ENCODE measurements around the gene PPP3CA. TPM values are rescaled to one million over a fixed set of nuclear protein-coding genes. Genes with fewer than 3 reads are reported as not detected.
"Not testable (repeated sequence)": the region's sequence is repeated elsewhere in the genome, so short reads cannot be mapped to it uniquely, and the experiment has no call there.

The PPP3CA gene
- total RNA-seq, 1 experiment from 2014 or later = 48.2 TPM

DNA sequence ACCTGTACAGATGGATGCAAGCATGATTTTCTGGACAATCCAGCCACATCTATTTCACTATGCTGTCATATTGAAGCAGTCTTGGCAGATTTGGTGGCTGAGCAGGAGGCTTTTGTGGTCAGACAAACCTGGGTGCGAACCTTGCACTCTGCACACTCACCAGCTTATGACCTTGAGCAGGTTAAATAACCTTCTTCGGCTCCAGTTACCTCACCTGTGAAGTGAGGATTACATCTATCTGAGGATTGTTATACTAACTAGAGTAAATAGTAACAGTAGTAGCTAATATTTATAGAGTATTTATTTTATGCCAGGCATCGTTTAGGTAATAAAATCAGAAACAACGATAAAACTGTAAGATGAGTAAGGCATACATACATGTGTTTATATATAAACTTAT, 150.0 kb downstream of the PPP3CA start:
- Histone ChIP-seq H3K4me1 (replicated peaks) (peaks cover 17% of the 10 kb centered on the region), H3K27ac (no peak overlapping the region), H3K36me3 (peaks cover 5% of the 10 kb centered on the region), H3K4me3 (no peak overlapping the region), H3K9me3 (replicated peaks) (no peaks in the 10 kb centered on the region), H3K27me3 (replicated peaks) (no peaks in the 10 kb centered on the region)
- no peak for DNase-seq (ENCODE audit: low read depth in 1 of 2, low spot score in 2 of 2)

DNA sequence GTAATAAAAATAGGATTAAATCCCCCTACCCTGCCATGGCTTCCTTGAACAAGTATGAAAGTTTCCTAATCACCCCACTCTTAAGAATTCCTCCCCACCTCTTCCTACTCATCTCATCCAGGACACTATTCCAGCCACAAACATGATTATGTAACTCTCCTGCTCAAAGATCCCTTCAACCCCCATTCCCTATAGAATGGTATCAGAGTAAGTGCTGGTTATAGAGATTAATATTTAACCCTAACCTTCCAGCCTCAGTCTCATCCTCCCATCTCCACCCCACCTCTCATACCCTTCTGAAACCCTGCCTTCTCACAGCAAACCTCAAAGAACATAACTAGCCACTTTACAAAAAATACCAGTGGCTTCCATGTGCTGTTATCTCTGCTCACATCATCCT, 155.1 kb downstream of the PPP3CA start:
- DNase-seq (ENCODE audit: low read depth in 1 of 2, low spot score in 2 of 2) = no peak
- H3K27me3 ChIP-seq (replicated peaks) = no peaks in the 10 kb centered on the region
- no peak overlapping the region for H3K4me3 ChIP-seq
- peaks cover 5% of the 10 kb centered on the region for H3K36me3 ChIP-seq
- H3K9me3 ChIP-seq (replicated peaks) = no peaks in the 10 kb centered on the region
- no peaks in the 10 kb centered on the region for H3K4me1 ChIP-seq (replicated peaks)
- no peak overlapping the region for H3K27ac ChIP-seq

DNA sequence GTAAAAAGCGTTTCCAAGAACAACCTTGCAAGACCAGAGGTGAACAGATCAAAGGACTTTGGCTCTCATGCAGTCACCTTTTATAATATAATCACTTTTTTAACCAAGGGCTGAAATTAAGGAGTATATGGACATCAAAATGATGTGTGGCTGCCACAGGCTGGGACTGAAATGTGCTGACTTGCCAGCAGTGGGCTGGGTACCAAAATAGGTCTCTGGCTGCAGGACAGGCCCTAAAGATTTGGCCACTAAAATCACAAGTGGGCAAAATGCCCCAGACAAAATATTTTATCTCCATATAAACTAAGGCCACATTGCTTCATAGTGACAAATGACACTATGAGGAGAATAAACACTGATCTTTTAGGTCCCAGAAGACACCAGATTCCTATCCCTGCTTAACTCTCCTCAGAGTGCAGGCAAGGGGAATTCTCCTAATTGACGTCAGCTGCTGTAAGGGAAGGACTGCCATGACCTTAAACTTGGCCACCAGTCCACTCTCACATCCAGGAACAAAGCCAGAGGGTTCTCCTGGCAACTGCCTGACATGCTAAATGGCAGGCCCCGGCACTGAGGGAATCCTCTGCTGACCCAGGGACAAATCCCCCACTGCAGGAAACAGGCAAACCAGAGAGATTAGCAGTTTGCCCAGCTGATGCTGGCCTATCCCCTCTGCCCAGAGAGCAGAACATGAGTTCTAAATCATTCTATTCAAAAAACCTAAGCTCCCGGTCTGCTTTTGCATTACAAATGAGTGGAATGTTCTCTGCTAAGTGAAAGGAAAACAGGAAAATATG, 155.8 kb downstream of the PPP3CA start:
- no peaks in the 10 kb centered on the region for H3K27me3 ChIP-seq (replicated peaks)
- no peak overlapping the region for H3K27ac ChIP-seq
- peaks cover 5% of the 10 kb centered on the region for H3K36me3 ChIP-seq
- no peak overlapping the region for H3K4me3 ChIP-seq
- no peak for DNase-seq (ENCODE audit: low read depth in 1 of 2, low spot score in 2 of 2)
- H3K4me1 ChIP-seq (replicated peaks) = no peaks in the 10 kb centered on the region
- no peaks in the 10 kb centered on the region for H3K9me3 ChIP-seq (replicated peaks)

DNA sequence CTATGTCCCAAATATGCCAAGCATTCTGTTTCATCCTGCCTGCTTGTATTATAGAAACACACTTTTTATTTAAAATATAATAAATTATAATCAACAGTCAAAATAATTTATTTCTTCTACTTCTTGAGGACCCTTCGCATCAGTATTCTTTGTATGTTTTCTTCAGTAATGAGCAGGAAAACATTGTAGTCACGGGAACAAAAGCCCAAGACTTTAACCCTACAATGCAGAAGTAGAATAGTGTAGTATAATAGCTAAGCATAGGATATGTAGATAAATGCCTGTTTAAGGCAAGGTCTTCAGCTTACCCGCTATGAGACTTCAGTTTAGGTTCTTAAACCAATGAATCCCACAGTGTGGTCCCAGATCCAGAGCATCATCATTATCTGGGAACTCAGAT, 156.6 kb downstream of the PPP3CA start:
- no peaks in the 10 kb centered on the region for H3K27me3 ChIP-seq (replicated peaks)
- H3K27ac ChIP-seq = no peak overlapping the region
- H3K36me3 ChIP-seq = peaks cover 3% of the 10 kb centered on the region
- H3K9me3 ChIP-seq (replicated peaks) = no peaks in the 10 kb centered on the region
- no peak for DNase-seq (ENCODE audit: low read depth in 1 of 2, low spot score in 2 of 2)
- H3K4me1 ChIP-seq (replicated peaks) = no peaks in the 10 kb centered on the region
- no peak overlapping the region for H3K4me3 ChIP-seq

DNA sequence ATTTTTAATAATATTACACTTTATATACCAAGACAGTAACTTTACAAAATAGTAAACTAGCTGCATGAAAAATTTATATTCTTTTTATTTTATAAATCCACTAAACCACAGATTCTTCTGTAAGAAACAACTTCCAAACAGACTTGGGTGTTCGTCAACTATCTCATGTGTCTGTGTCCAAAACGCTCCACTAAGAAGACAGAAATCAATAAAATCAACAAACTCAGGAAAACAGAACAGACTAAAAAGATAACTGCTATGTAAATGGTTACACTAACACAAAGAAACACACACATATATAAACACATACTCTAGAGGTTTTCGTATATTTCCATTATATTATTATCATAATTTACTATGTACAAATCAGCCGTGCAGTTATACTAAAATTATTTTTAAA, 158.4 kb downstream of the PPP3CA start:
- DNase-seq (ENCODE audit: low read depth in 1 of 2, low spot score in 2 of 2) = no peak
- Histone ChIP-seq H3K27ac (no peak overlapping the region), H3K36me3 (no peaks in the 10 kb centered on the region; the same call in none of the 2 replicates), H3K4me1 (replicated peaks) (no peaks in the 10 kb centered on the region), H3K27me3 (replicated peaks) (no peaks in the 10 kb centered on the region), H3K9me3 (replicated peaks) (no peaks in the 10 kb centered on the region), H3K4me3 (no peak overlapping the region)

DNA sequence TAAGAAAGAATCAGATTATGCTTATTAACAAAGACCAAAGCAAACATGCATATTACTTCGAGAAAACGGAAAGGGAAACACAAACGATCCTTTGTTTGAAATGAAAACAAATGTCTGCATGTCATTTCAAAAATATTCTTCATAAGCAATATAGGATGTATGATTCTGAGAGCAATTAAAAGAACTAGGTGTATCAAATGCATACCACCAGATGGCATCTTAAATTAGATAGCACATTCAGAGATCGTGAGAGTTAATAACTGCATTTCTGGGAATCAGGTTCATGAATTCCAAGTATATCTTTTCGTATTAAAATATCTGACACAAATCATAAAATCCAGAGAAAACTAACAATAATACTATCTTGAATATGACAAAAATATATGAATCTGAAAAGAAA, 159.5 kb downstream of the PPP3CA start:
- Histone ChIP-seq H3K27ac (no peak overlapping the region), H3K9me3 (replicated peaks) (no peaks in the 10 kb centered on the region), H3K4me3 (no peak overlapping the region), H3K36me3 (no peaks in the 10 kb centered on the region; the same call in 1 of the 2 replicates), H3K27me3 (replicated peaks) (no peaks in the 10 kb centered on the region), H3K4me1 (replicated peaks) (no peaks in the 10 kb centered on the region)
- DNase-seq (ENCODE audit: low read depth in 1 of 2, low spot score in 2 of 2) = no peak

DNA sequence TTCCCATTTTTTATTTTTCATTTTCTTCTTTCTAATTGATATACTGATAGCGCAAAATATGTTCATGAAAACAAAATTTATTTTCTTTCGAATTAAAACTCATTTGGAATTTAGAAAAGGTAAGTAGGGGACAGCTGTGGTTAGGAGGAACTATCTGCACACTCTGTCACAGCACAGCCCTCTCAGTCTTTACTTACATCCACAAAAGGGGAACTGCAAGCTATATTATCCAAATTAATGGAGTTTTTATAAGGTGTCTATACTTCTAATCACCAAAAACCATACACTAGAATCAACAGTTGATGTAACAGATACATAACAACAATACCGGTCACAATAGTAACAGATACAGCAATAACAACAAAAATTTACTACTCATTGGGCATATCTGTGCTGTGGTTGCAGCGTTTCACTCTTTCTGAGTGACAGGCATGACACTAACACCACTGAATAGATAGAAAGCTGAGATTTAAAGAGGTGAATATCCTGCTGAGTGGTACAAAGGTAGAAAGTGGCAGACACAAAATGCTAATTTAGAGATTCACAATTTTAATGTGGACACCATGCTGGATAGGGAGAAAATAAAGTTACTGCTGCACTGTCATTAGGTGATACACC, 160.7 kb downstream of the PPP3CA start:
- no peak overlapping the region for H3K27ac ChIP-seq
- no peaks in the 10 kb centered on the region for H3K27me3 ChIP-seq (replicated peaks)
- no peaks in the 10 kb centered on the region for H3K36me3 ChIP-seq
- H3K4me3 ChIP-seq = no peak overlapping the region
- H3K9me3 ChIP-seq (replicated peaks) = no peaks in the 10 kb centered on the region
- no peaks in the 10 kb centered on the region for H3K4me1 ChIP-seq (replicated peaks)
- no peak for DNase-seq (ENCODE audit: low read depth in 1 of 2, low spot score in 2 of 2)

DNA sequence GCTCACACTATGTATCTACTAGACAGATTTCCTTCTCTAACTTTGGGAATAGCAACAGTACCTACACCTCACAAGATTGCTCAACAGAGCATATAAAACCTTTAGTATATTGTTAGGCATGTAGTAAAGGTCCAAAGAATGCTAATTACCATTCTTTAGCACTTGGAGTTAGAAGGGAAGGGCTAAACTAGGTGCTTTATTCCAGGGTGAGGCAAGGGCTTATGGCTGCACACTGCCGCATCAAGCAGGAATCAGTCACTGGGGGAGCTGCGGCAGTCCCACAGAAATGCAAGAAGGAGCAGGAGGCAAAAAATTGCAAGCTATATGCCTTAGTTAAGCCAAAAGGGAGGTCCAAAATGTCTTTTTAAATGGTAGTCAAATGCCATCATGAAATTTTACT, 162.7 kb downstream of the PPP3CA start:
- no peaks in the 10 kb centered on the region for H3K27me3 ChIP-seq (replicated peaks)
- H3K4me1 ChIP-seq (replicated peaks) = no peaks in the 10 kb centered on the region
- H3K9me3 ChIP-seq (replicated peaks) = no peaks in the 10 kb centered on the region
- no peak overlapping the region for H3K27ac ChIP-seq
- DNase-seq (ENCODE audit: low read depth in 1 of 2, low spot score in 2 of 2) = no peak
- H3K4me3 ChIP-seq = no peak overlapping the region
- H3K36me3 ChIP-seq = no peaks in the 10 kb centered on the region

DNA sequence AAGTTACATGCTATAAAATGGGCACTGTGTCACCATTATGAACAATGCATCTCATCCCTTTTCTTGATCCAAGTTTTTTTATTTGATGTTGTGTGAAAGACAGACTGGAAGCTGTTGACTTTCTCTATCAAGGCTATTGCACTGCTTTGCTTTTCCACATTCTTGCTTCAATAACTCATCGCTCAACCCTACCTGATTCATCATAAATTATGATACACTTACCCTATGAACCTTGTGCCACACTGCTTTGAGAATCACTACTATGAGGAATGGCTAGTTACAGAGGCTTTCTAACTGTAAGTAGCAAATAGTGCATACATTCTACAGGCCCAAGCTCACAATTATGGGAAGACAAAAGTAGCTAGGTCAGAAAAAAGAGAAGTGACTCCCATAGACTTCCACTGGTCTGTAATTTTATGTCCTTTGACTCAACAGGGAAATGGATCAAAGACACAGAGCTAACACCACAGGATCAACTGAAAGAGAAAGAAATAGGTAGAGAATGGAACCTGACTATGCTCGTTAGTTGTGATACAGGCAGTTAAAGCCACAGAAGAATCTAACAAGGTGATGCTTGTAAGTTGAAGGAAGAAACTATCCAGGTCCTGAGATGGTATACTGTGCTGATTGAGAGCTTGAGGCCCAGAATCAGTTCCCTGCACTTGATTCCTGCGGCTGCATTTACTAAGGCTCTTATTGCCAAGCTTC, 163.5 kb downstream of the PPP3CA start:
- Histone ChIP-seq H3K4me3 (no peak overlapping the region), H3K36me3 (no peaks in the 10 kb centered on the region), H3K9me3 (replicated peaks) (no peaks in the 10 kb centered on the region), H3K4me1 (replicated peaks) (0 out of 2 replicates have a peak, but pooled peaks cover 2% of the 10 kb centered on the region), H3K27me3 (replicated peaks) (no peaks in the 10 kb centered on the region), H3K27ac (no peak overlapping the region)
- no peak for DNase-seq (ENCODE audit: low read depth in 1 of 2, low spot score in 2 of 2)

DNA sequence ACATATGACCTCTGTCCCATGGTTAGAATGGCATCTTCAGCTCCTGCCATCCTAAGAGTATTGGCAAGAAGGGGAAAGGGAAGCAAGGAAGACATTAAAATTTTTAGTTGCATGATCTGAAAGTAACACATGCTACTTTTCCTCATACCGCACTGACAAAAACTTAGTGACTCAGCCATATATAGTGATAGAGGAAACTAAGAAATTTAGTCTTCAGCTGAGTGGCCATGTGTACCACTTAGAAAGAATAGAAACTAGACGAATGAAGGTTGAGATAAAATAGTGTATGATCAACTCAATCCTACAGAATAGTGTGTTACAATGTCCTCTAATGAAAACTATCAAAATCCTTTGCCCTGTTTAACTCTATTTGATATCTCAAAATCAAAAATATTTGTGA, 164.1 kb downstream of the PPP3CA start:
- no peak for DNase-seq (ENCODE audit: low read depth in 1 of 2, low spot score in 2 of 2)
- Histone ChIP-seq H3K27ac (no peak overlapping the region), H3K4me3 (no peak overlapping the region), H3K9me3 (replicated peaks) (no peaks in the 10 kb centered on the region), H3K36me3 (no peaks in the 10 kb centered on the region), H3K4me1 (replicated peaks) (0 out of 2 replicates have a peak, but pooled peaks cover 4% of the 10 kb centered on the region), H3K27me3 (replicated peaks) (no peaks in the 10 kb centered on the region)

DNA sequence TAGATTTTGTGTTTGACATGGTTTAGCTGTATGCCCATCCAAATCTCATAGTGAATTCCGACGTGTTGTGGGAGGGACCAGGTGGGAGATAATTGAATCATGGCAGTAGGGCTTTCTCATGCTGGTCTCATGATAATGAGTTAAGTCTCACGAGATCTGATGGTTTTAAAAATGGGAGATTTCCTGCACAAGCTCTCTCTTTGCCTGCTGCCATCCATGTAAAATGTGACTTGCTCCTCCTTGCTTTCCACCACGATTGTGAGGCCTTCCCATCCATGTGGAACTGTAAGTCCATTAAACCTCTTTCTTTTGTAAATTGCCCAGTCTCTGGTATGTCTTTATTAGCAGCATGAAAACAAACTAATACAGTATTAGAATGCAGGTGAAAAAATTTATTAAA, 164.6 kb downstream of the PPP3CA start:
- DNase-seq (ENCODE audit: low read depth in 1 of 2, low spot score in 2 of 2); H3K36me3 ChIP-seq; H3K4me1 ChIP-seq (replicated peaks); H3K4me3 ChIP-seq; H3K9me3 ChIP-seq (replicated peaks); H3K27me3 ChIP-seq (replicated peaks); H3K27ac ChIP-seq: not testable (repeated sequence)

DNA sequence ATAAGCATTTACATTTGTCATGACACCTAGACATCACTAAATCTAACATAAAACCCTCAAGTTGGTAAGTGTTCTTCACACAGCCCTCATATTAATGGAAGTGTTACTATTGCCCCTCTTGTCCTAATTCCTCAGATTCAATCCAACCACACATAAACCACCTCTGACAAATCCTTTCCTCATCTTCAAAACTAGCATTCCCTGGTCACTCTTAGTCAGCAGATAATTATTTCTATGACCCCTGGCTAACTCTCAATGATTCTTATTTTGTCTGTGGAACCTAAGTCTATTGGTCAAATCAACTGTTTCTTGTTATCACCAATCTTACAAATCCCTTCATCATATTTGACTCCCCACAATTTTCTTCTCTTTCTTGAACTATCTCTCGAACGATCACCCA, 168.6 kb downstream of the PPP3CA start:
- H3K9me3 ChIP-seq (replicated peaks) = no peaks in the 10 kb centered on the region
- H3K27ac ChIP-seq = no peak overlapping the region
- no peaks in the 10 kb centered on the region for H3K27me3 ChIP-seq (replicated peaks)
- no peak for DNase-seq (ENCODE audit: low read depth in 1 of 2, low spot score in 2 of 2)
- H3K36me3 ChIP-seq = no peaks in the 10 kb centered on the region
- 0 out of 2 replicates have a peak, but pooled peaks cover 4% of the 10 kb centered on the region for H3K4me1 ChIP-seq (replicated peaks)
- no peak overlapping the region for H3K4me3 ChIP-seq

DNA sequence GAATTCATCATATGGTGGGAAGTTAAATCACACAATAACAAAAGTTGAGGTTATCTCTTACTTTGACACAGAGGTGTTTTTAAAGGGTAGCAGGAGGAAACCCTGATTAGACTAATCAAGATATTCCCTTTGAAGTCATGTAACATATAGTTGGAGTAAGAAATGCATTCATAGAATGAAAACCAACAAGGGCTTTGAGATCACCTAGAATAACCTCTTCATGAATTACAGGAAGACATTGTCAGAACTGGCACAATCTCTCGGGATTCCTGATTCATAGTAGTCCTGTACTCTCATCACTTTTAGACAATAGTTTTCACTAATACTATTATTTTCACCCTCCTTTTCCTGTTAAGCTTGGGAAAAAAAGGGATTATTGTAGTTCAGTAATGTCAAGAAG, 170.2 kb downstream of the PPP3CA start:
- no peak overlapping the region for H3K4me3 ChIP-seq
- no peaks in the 10 kb centered on the region for H3K36me3 ChIP-seq
- no peaks in the 10 kb centered on the region for H3K9me3 ChIP-seq (replicated peaks)
- H3K4me1 ChIP-seq (replicated peaks) = peaks cover 8% of the 10 kb centered on the region; the same call in 1 of the 2 replicates
- no peak for DNase-seq (ENCODE audit: low read depth in 1 of 2, low spot score in 2 of 2)
- H3K27ac ChIP-seq = no peak overlapping the region
- H3K27me3 ChIP-seq (replicated peaks) = no peaks in the 10 kb centered on the region

All from SJSA1 (cell line).